ENCODE data around the gene NFKBIL1.

- TF ChIP-seq CTCF (IDR thresholded peaks at IDR 0.05) (no peak), POLR2A (IDR thresholded peaks at IDR 0.05) (no peak)
Measured at GRCh38 chr6:31575952-31576685, 28.7 kb downstream of the NFKBIL1 start.

All from adrenal gland (tissue), 5 donors.